Panc1 (cell line): ENCODE data around the gene C22orf15.

Experiments used
- CTCF ChIP-seq: fragments of 450-650 bp; IDR thresholded peaks from 2 replicates; pipeline ENCODE4 v1.5.1; 2017; ENCODE audit warnings: mild to moderate bottlenecking
- POLR2AphosphoS5 ChIP-seq: IDR thresholded peaks from 2 replicates; pipeline ENCODE4 v1.6.1; 2012; ENCODE audit warnings: mild to moderate bottlenecking, low read depth, low read length, moderate library complexity
- REST ChIP-seq, 2 experiments: IDR thresholded peaks; 2 replicates each; pipeline ENCODE4 v1.6.1; 2011 to 2012; ENCODE audit warnings: low read depth in 2 of 2, control low read depth in 1 of 2, low read length in 1 of 2, mild to moderate bottlenecking in 1 of 2, moderate library complexity in 1 of 2; ENCODE audit not compliant: insufficient read depth in 1 of 2
- SIN3A ChIP-seq: IDR thresholded peaks from 2 replicates; pipeline ENCODE4 v1.6.1; 2012; ENCODE audit warnings: low read depth, mild to moderate bottlenecking, low read length, moderate library complexity, borderline replicate concordance; ENCODE audit not compliant: insufficient read depth
- TCF7L2 ChIP-seq: IDR thresholded peaks from 2 replicates; pipeline ENCODE4 v1.6.1; 2011; ENCODE audit warnings: mild to moderate bottlenecking, low read depth, low read length, inconsistent platforms

- TF ChIP-seq CTCF (no peak), REST (IDR thresholded peaks at IDR 0.05; ENCODE audit: insufficient read depth in 1 of 2, low read depth in 2 of 2, low read length in 1 of 2) (no peak), TCF7L2 (no peak), POLR2AphosphoS5 (no peak), SIN3A (no peak)
Measured at GRCh38 chr22:23787910-23788309, 25.1 kb downstream of the C22orf15 start.
